ENCODE results near the gene STAU1.
"Not testable (repeated sequence)": the region's sequence is repeated elsewhere in the genome, so short reads cannot be mapped to it uniquely, and the experiment has no call there.

The STAU1 gene

GRCh38 chr20:49169547-49169946 lies 18.6 kb downstream of the STAU1 start:
- ATAC-seq (replicated peaks; ENCODE audit: extremely low read depth, poor library complexity, severe bottlenecking) (no peak), DNase-seq (ENCODE audit: low spot score in 2 of 2) (no peak)
- Mint-ChIP-seq H3K4me1 (peaks cover 42% of the 10 kb centered on the region), H3K27me3 (no peaks in the 10 kb centered on the region), H3K36me3 (ENCODE audit: insufficient read depth) (peaks cover 27% of the 10 kb centered on the region), H3K9me3 (no peaks in the 10 kb centered on the region), H3K4me3 (no peak overlapping the region), H3K27ac (ENCODE audit: low read depth) (no peak overlapping the region)

- not testable (repeated sequence) for H3K4me3 Mint-ChIP-seq; H3K27me3 Mint-ChIP-seq; ATAC-seq (replicated peaks; ENCODE audit: extremely low read depth, poor library complexity, severe bottlenecking); DNase-seq (ENCODE audit: low spot score in 2 of 2); H3K9me3 Mint-ChIP-seq; H3K27ac Mint-ChIP-seq (ENCODE audit: low read depth)
- H3K4me1 Mint-ChIP-seq: peaks cover 42% of the 10 kb centered on the region
- H3K36me3 Mint-ChIP-seq (ENCODE audit: insufficient read depth): peaks cover 24% of the 10 kb centered on the region
Observed at GRCh38 chr20:49168864-49169263, 19.3 kb downstream of the STAU1 start.

GRCh38 chr20:49167811-49168507 lies 20.2 kb downstream of the STAU1 start:
- Mint-ChIP-seq H3K4me3 (no peak overlapping the region), H3K27ac (ENCODE audit: low read depth) (peak overlapping the region; percentile 39), H3K9me3 (no peaks in the 10 kb centered on the region), H3K36me3 (ENCODE audit: insufficient read depth) (peaks cover 22% of the 10 kb centered on the region), H3K4me1 (peaks cover 42% of the 10 kb centered on the region), H3K27me3 (no peaks in the 10 kb centered on the region)
- DNase-seq (ENCODE audit: low spot score in 2 of 2): no peak
- no peak for ATAC-seq (replicated peaks; ENCODE audit: extremely low read depth, poor library complexity, severe bottlenecking)

- Mint-ChIP-seq H3K27ac (ENCODE audit: low read depth) (peak overlapping the region; percentile 39), H3K9me3 (no peaks in the 10 kb centered on the region), H3K4me1 (peaks cover 35% of the 10 kb centered on the region), H3K4me3 (no peak overlapping the region), H3K36me3 (ENCODE audit: insufficient read depth) (peaks cover 22% of the 10 kb centered on the region), H3K27me3 (no peaks in the 10 kb centered on the region)
- ATAC-seq (replicated peaks; ENCODE audit: extremely low read depth, poor library complexity, severe bottlenecking) (no peak), DNase-seq (ENCODE audit: low spot score in 2 of 2) (no peak)
Observed at GRCh38 chr20:49166534-49167449, 21.3 kb downstream of the STAU1 start.

- peaks cover 42% of the 10 kb centered on the region for H3K4me1 Mint-ChIP-seq
- H3K9me3 Mint-ChIP-seq: no peaks in the 10 kb centered on the region
- no peak overlapping the region for H3K4me3 Mint-ChIP-seq
- ATAC-seq (replicated peaks; ENCODE audit: extremely low read depth, poor library complexity, severe bottlenecking): no peak
- peaks cover 20% of the 10 kb centered on the region for H3K36me3 Mint-ChIP-seq (ENCODE audit: insufficient read depth)
- peak overlapping the region; percentile 39 for H3K27ac Mint-ChIP-seq (ENCODE audit: low read depth)
- no peak for DNase-seq (ENCODE audit: low spot score in 2 of 2)
- H3K27me3 Mint-ChIP-seq: no peaks in the 10 kb centered on the region
Observed at GRCh38 chr20:49165611-49166010, 22.5 kb downstream of the STAU1 start.

GRCh38 chr20:49163696-49164095 lies 24.4 kb downstream of the STAU1 start:
- H3K9me3 Mint-ChIP-seq: no peaks in the 10 kb centered on the region
- H3K4me1 Mint-ChIP-seq: peaks cover 40% of the 10 kb centered on the region
- DNase-seq (ENCODE audit: low spot score in 2 of 2) (no peak), ATAC-seq (replicated peaks; ENCODE audit: extremely low read depth, poor library complexity, severe bottlenecking) (no peak)
- H3K27me3 Mint-ChIP-seq: no peaks in the 10 kb centered on the region
- H3K27ac Mint-ChIP-seq (ENCODE audit: low read depth): no peak overlapping the region
- no peak overlapping the region for H3K4me3 Mint-ChIP-seq
- peaks cover 31% of the 10 kb centered on the region for H3K36me3 Mint-ChIP-seq (ENCODE audit: insufficient read depth)

GRCh38 chr20:49161428-49162152 lies 26.5 kb downstream of the STAU1 start:
- Mint-ChIP-seq H3K9me3 (no peaks in the 10 kb centered on the region), H3K36me3 (ENCODE audit: insufficient read depth) (peaks cover 49% of the 10 kb centered on the region), H3K4me1 (peaks cover 29% of the 10 kb centered on the region), H3K27me3 (no peaks in the 10 kb centered on the region), H3K4me3 (no peak overlapping the region), H3K27ac (ENCODE audit: low read depth) (no peak overlapping the region)
- no peak for DNase-seq (ENCODE audit: low spot score in 2 of 2)
- ATAC-seq (replicated peaks; ENCODE audit: extremely low read depth, poor library complexity, severe bottlenecking): no peak

GRCh38 chr20:49160057-49160929 lies 27.8 kb downstream of the STAU1 start:
- peaks cover 48% of the 10 kb centered on the region for H3K36me3 Mint-ChIP-seq (ENCODE audit: insufficient read depth)
- no peak for ATAC-seq (replicated peaks; ENCODE audit: extremely low read depth, poor library complexity, severe bottlenecking)

GRCh38 chr20:49157146-49157545 lies 31.0 kb downstream of the STAU1 start:
- Mint-ChIP-seq H3K27ac (ENCODE audit: low read depth) (peak overlapping the region; percentile 6), H3K4me1 (peaks cover 17% of the 10 kb centered on the region), H3K27me3 (no peaks in the 10 kb centered on the region), H3K4me3 (no peak overlapping the region), H3K36me3 (ENCODE audit: insufficient read depth) (peaks cover 52% of the 10 kb centered on the region), H3K9me3 (no peaks in the 10 kb centered on the region)
- no peak for DNase-seq (ENCODE audit: low spot score in 2 of 2)
- no peak for ATAC-seq (replicated peaks; ENCODE audit: extremely low read depth, poor library complexity, severe bottlenecking)

More at GRCh38 chr20:49160057-49160929, 27.8 kb downstream of the STAU1 start:
- H3K4me3 Mint-ChIP-seq: no peak overlapping the region
- H3K9me3 Mint-ChIP-seq: no peaks in the 10 kb centered on the region
- peaks cover 17% of the 10 kb centered on the region for H3K4me1 Mint-ChIP-seq
- H3K27me3 Mint-ChIP-seq: no peaks in the 10 kb centered on the region
- peak overlapping the region; percentile 13 for H3K27ac Mint-ChIP-seq (ENCODE audit: low read depth)
- DNase-seq (ENCODE audit: low spot score in 2 of 2): no peak

GRCh38 chr20:49156481-49156880 lies 31.7 kb downstream of the STAU1 start:
- Mint-ChIP-seq H3K27me3 (no peaks in the 10 kb centered on the region), H3K9me3 (no peaks in the 10 kb centered on the region), H3K4me1 (peaks cover 14% of the 10 kb centered on the region), H3K4me3 (no peak overlapping the region), H3K36me3 (ENCODE audit: insufficient read depth) (peaks cover 57% of the 10 kb centered on the region), H3K27ac (ENCODE audit: low read depth) (no peak overlapping the region)
- no peak for ATAC-seq (replicated peaks; ENCODE audit: extremely low read depth, poor library complexity, severe bottlenecking)
- no peak for DNase-seq (ENCODE audit: low spot score in 2 of 2)

GRCh38 chr20:49151436-49151835 lies 36.7 kb downstream of the STAU1 start:
- ATAC-seq (replicated peaks; ENCODE audit: extremely low read depth, poor library complexity, severe bottlenecking) (no peak), DNase-seq (ENCODE audit: low spot score in 2 of 2) (no peak)
- peaks cover 15% of the 10 kb centered on the region for H3K4me1 Mint-ChIP-seq
- H3K27ac Mint-ChIP-seq (ENCODE audit: low read depth): no peak overlapping the region
- H3K9me3 Mint-ChIP-seq: no peaks in the 10 kb centered on the region
- H3K27me3 Mint-ChIP-seq: no peaks in the 10 kb centered on the region
- peaks cover 66% of the 10 kb centered on the region for H3K36me3 Mint-ChIP-seq (ENCODE audit: insufficient read depth)
- no peak overlapping the region for H3K4me3 Mint-ChIP-seq

All from central memory CD8-positive, alpha-beta T cell (primary cell).